Femur (tissue), 1 donor: Measurements from ENCODE around the gene JCHAIN.

Experiments used
- DNase-seq: peaks from one replicate; pipeline ENCODE4 v3.0.0-alpha.2; 2017

The JCHAIN gene

DNA sequence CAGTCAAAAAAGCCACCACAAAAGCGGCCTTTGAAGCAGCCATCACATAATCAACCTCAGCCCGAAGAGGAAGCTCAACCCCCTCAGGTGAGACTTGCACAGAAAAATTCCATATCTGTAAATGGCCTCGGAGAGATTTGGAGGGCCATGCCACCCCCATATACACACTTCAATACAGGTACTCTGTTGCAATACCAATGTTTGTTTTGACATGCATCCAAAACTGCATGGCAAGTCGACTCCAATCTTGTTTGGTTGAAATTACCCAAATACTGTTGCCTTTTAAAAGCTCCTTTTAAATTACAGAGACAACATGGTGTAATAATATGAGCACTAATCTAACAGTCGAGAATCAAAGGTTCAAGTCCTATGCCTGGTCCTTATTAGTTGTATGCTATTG is 31.8 kb downstream of the JCHAIN start:
- no peak for DNase-seq

DNA sequence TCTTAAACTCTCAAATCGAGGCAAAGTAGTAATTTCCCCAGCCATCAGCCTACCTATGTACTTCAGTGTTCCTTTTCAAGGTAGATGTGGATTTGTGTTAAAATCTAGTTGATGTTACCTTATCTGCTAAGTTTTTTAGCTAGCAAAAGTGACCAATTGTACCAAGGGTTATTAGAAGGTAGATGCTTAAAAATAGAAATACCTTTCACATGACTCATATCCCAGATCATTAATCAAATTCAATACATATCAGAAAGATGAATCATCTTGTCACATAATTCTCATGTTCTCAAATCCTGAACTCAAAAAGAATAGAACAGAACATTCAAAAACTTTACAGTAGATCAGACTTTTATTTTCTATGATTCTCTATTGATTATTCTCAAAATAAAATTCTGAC is 34.3 kb downstream of the JCHAIN start:
- DNase-seq = no peak

- no peak for DNase-seq
Measured at GRCh38 chr4:70630162-70630561, 36.1 kb downstream of the JCHAIN start.

DNA sequence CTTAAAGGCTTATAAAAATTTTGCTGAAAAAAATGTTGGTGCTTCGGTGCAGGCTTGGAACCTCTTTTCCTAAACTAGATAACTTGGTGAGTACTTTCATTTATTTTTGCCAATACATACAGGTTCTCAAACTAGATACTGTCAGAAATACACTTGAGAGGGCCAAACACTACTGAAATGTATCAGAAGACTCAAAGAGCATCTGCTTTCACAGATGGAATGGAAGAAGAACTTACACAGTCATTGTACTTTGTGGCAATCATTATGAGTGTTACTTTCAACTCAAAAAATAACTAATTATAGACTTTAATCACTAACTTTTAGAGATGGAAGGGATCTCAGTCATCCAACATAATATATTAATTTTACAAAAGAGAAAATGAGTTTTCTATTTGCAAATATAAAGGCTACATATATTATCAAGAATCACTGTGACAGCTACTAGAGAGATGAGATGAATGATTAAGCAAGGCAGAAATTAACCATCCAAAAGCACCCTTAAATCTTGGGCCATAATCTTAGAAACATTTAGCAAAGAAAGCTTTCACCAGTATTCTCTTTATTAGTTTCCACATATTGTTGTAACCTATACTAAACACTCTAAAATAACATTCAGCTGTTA is 36.7 kb downstream of the JCHAIN start:
- no peak for DNase-seq

DNA sequence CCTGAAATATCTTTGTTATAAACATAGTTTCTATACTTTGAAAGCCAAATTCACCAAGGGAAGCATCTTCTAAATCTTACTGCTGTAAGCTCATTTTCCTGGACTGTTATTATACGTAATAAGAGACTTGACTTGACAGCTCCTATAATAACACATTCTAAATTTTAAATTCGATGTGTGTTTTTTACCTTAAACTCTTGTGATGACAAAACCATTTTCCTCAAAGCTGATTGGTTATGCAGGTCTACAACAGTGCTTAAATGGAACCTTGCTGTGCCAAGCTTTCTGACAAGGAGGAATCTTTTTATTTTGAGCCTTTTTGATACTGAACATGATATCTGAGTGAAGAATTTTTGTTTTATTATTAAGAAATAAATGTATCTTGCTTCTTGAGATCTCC is 37.9 kb downstream of the JCHAIN start, which contains the start of gene ENAM:
Gene ENAM (plus strand): TSS at position 301 of the 400 bp plus-strand sequence. CDS start 757 bp downstream, outside the sequence.
- no peak for DNase-seq

DNA sequence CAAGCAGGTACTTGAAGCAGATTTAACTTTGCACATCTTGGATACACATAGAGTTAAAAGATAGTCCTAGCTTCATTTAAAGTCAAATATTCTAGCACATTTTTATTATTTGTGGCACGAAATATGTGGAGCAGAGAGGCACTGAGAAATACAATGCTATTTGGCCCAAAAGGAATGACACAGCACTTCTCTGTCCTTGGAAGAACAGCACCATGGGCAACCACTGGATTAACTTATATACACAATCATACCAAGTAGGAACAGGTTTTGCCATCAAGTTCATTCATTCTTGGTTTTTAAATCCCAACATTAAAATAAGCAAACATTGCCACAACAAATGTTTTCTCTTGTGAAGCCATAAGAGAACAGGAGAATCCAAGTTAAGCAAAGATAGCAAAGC is 38.7 kb downstream of the JCHAIN start:
- no peak for DNase-seq

- DNase-seq = no peak
Measured at GRCh38 chr4:70624226-70624793, 42.0 kb downstream of the JCHAIN start.

DNA sequence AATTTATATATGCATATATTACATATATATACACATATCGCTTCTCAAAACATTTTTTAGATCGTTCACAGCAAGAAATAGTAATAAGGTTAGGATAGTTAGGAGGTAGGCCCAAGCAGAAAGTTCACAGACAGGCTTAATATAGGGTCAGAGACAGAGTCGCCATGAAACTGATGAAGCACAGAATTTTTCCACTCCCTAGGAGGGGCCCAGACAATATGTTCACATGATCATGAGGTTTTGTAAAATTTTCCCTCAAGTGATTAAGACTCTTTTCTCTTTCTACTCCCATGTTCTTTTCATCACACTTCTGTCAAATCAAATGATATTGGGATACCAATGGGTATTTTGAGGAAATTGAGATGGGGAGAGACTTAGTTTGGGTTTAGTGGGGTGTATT is 43.0 kb downstream of the JCHAIN start:
- DNase-seq = no peak

GRCh38 chr4:70619778-70620177 is 46.5 kb downstream of the JCHAIN start:
- DNase-seq = no peak

DNA sequence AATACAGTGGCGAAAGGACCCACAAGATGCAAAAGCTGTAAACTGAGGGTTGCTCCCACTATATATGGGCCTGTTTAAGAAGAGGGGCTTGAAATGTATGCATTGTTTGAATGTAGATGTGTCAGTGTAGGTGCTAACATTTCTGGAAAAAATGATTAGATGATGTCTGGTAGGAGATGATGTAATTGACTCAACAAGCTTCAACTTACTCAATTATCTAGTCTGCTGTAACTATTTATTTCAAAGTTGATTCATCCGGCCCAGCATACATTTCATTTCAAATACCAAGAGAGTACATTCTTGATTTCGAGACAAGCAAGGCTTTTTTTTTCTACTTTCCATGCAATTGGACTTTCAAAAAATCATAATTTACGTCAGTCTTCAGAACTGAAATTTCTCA is 47.0 kb downstream of the JCHAIN start:
- DNase-seq = no peak

DNA sequence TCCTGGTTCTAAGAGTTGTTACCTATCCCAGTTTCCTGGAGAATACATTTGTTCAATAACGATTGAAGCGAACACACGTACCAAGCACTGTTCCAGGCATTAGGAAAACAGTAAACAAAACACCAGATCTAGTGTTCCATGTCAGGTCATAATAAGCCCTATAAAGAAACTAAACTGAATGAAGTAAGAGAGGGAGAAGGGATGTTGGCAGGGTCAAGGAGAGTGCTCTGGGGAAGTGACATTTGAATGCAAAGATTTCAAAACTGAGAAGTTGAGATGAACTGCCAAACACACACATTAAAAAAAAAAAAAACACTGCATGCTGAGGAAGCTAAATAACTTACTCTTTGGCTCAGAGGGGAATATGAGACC is 52.1 kb downstream of the JCHAIN start:
- DNase-seq = no peak

GRCh38 chr4:70613306-70614183 is 52.8 kb downstream of the JCHAIN start:
- DNase-seq = no peak

GRCh38 chr4:70608324-70608723 is 58.0 kb downstream of the JCHAIN start:
- DNase-seq = no peak

- DNase-seq = no peak
Measured at GRCh38 chr4:70607334-70607853, 58.9 kb downstream of the JCHAIN start.

DNA sequence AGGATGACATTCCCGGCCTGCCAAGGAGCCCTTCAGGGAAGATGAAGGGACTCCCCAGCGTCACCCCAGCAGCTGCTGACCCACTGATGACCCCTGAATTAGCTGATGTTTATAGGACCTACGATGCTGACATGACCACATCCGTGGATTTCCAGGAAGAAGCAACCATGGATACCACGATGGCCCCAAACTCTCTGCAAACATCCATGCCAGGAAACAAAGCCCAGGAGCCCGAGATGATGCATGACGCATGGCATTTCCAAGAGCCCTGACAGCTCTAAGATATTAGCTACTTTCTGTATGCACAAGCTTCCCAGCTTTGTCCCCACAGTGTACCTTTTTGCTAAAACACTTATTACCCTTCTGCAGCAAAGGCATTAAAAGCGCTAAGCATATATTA is 59.8 kb downstream of the JCHAIN start:
- DNase-seq = no peak
